Hepatocyte (in vitro differentiated cells): Measurements from ENCODE around the gene HYI. TPM values are rescaled to one million over a fixed set of nuclear protein-coding genes. Genes with fewer than 3 reads are reported as not detected.

Source experiments
- DNase-seq: peaks from one replicate; pipeline ENCODE4 v3.0.0-alpha.2; 2016; ENCODE audit warnings: low spot score
- H2AFZ ChIP-seq: fragments of 200-600 bp; sonication (generic); 2 replicates; pipeline ENCODE4 v1.6.0; 2016; ENCODE audit warnings: antibody characterized with exemption, mild to moderate bottlenecking
- H3K27ac ChIP-seq: fragments of 200-600 bp; sonication (generic); 2 replicates; pipeline ENCODE4 v1.5.1; 2016; ENCODE audit warnings: mild to moderate bottlenecking
- H3K27me3 ChIP-seq: fragments of 200-600 bp; sonication (generic); 2 replicates; pipeline ENCODE4 v1.6.1; 2016
- H3K36me3 ChIP-seq: fragments of 200-600 bp; sonication (generic); replicated peaks from 2 replicates; pipeline ENCODE4 v1.5.1; 2016; ENCODE audit warnings: low read depth; ENCODE audit not compliant: insufficient read depth
- H3K4me1 ChIP-seq: fragments of 200-600 bp; sonication (generic); 2 replicates; pipeline ENCODE4 v1.5.1; 2016; ENCODE audit warnings: mild to moderate bottlenecking, moderate library complexity; ENCODE audit not compliant: insufficient read depth
- H3K4me2 ChIP-seq: fragments of 200-600 bp; sonication (generic); 2 replicates; pipeline ENCODE4 v1.6.0; 2016
- H3K4me3 ChIP-seq: fragments of 200-600 bp; sonication (generic); 2 replicates; pipeline ENCODE4 v1.5.1; 2016; ENCODE audit warnings: mild to moderate bottlenecking
- H3K79me2 ChIP-seq: fragments of 200-600 bp; sonication (generic); 2 replicates; pipeline ENCODE4 v1.6.0; 2017; ENCODE audit warnings: mild to moderate bottlenecking
- H3K9me2 ChIP-seq: fragments of 200-600 bp; sonication (generic); replicated peaks from 2 replicates; pipeline ENCODE4 v1.6.0; 2017; ENCODE audit warnings: mild to moderate bottlenecking; ENCODE audit not compliant: insufficient read depth
- H3K9me3 ChIP-seq: fragments of 200-600 bp; sonication (generic); 2 replicates; pipeline ENCODE4 v1.5.1; 2016; ENCODE audit warnings: low read depth, mild to moderate bottlenecking
- H4K20me1 ChIP-seq: fragments of 200-600 bp; sonication (generic); 2 replicates; pipeline ENCODE4 v1.6.0; 2016; ENCODE audit warnings: mild to moderate bottlenecking; ENCODE audit not compliant: insufficient read depth, poor library complexity, severe bottlenecking
- EZH2 ChIP-seq: fragments of 200-600 bp; sonication (generic); IDR thresholded peaks from 2 replicates; pipeline ENCODE4 v1.6.1; 2016; ENCODE audit warnings: antibody characterized with exemption, mild to moderate bottlenecking, borderline replicate concordance
- EZH2phosphoT487 ChIP-seq: fragments of 200-600 bp; sonication (generic); IDR thresholded peaks from one replicate; pipeline ENCODE4 v1.6.1; 2018; ENCODE audit warnings: antibody characterized with exemption, mild to moderate bottlenecking, low read depth, moderate library complexity; ENCODE audit not compliant: unreplicated experiment, severe bottlenecking
- WGBS: methylation state at CpG from one replicate; pipeline ENCODE4 v1.1.6; 2016; ENCODE audit warnings: low lambda C conversion rate; ENCODE audit errors: missing lambda C conversion rate; 5-methylcytosine and 5-hydroxymethylcytosine counted together
- polyA plus RNA-seq: library from polyadenylated mRNA; unstranded; fragments of >200 nt; fragmentation: Nextera tagmentation; extraction: Ambion mirVana; gene quantifications from 2 replicates; pipeline ENCODE4 v1.2.1, GENCODE V29; 2016
- total RNA-seq: library from RNA; depleted of rRNA; stranded (reverse); fragments of >200 nt; gene quantifications from 2 replicates; pipeline ENCODE4 v1.2.3, GENCODE V29; 2014
- TF ChIP-seq, protein P1 (sequence below): fragments of 200-600 bp; sonication (generic); IDR thresholded peaks from 2 replicates; pipeline ENCODE4 v1.5.1; 2016; ENCODE audit warnings: antibody characterized with exemption, mild to moderate bottlenecking; ENCODE audit not compliant: poor library complexity

The HYI gene
- total and polyA plus RNA-seq, 2 experiments from 2014 or later, result 30.7 to 37.5 TPM

- Histone ChIP-seq H3K36me3 (no peaks in the 10 kb centered on the region), H4K20me1 (no peaks in the 10 kb centered on the region), H3K79me2 (no peaks in the 10 kb centered on the region), H3K4me3 (no peak overlapping the region), H3K27ac (no peak overlapping the region), H3K9me2 (no peaks in the 10 kb centered on the region), H2AFZ (no peak overlapping the region), H3K4me2 (no peak overlapping the region), H3K27me3 (no peaks in the 10 kb centered on the region), H3K9me3 (no peaks in the 10 kb centered on the region), H3K4me1 (no peaks in the 10 kb centered on the region)
- DNase-seq, result no peak
- TF ChIP-seq, protein P1, sequence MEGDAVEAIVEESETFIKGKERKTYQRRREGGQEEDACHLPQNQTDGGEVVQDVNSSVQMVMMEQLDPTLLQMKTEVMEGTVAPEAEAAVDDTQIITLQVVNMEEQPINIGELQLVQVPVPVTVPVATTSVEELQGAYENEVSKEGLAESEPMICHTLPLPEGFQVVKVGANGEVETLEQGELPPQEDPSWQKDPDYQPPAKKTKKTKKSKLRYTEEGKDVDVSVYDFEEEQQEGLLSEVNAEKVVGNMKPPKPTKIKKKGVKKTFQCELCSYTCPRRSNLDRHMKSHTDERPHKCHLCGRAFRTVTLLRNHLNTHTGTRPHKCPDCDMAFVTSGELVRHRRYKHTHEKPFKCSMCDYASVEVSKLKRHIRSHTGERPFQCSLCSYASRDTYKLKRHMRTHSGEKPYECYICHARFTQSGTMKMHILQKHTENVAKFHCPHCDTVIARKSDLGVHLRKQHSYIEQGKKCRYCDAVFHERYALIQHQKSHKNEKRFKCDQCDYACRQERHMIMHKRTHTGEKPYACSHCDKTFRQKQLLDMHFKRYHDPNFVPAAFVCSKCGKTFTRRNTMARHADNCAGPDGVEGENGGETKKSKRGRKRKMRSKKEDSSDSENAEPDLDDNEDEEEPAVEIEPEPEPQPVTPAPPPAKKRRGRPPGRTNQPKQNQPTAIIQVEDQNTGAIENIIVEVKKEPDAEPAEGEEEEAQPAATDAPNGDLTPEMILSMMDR, result no peak
- TF ChIP-seq EZH2 (no peak), EZH2phosphoT487 (no peak)
- 95% methylated on average over 10 of the region's 10 CpGs for WGBS
These were observed 32.9 kb downstream of the HYI start for GRCh38 chr1:43420874-43421273.

DNA sequence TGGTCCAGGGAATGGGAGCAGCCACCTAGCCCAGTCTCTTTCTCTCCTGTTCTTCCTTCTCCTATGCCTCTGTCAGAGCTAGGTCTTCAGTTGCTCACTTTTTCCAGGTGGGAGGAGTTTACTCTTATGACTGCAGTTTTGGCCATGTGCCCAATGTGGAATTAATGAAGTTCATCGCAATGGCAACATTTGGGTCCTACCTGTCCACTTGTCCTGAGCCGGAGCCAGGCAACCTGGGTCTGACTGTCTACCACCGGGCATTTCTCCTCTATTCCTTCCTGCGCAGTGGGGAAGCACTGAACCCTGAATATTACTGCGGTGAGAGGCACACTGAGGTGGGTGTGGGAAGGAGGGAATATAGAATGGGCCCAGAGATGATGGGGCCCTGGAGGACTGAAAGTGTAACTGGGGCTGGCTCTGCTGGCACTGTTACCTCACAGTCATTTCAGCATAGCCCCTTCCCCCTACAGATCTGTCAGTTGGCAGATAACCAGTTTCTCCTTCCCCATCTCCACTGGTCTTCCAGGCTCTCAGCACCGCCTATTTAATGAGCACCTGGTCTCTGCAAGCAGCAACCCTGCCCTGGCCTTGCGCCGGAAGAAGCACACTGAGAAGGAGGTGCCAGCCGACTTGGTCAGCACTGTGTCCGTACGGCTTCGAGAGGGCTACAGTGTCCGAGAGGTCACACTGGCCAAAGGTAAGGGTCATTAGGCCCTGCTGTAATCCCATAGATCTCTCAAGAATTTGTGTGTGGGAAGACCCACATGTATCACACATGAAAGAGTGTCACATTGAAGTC lies 33.9 kb downstream of the HYI start:
- Histone ChIP-seq H3K79me2 (no peaks in the 10 kb centered on the region), H3K36me3 (no peaks in the 10 kb centered on the region), H3K4me3 (no peak overlapping the region), H4K20me1 (no peaks in the 10 kb centered on the region), H3K9me3 (no peaks in the 10 kb centered on the region), H2AFZ (no peak overlapping the region), H3K27me3 (no peaks in the 10 kb centered on the region), H3K9me2 (no peaks in the 10 kb centered on the region), H3K27ac (no peak overlapping the region), H3K4me2 (no peak overlapping the region), H3K4me1 (no peaks in the 10 kb centered on the region)
- no peak for DNase-seq
- WGBS, result 98% methylated on average over 13 of the region's 13 CpGs
- TF ChIP-seq EZH2phosphoT487 (no peak), EZH2 (no peak)
- TF ChIP-seq, protein P1, result no peak

DNA sequence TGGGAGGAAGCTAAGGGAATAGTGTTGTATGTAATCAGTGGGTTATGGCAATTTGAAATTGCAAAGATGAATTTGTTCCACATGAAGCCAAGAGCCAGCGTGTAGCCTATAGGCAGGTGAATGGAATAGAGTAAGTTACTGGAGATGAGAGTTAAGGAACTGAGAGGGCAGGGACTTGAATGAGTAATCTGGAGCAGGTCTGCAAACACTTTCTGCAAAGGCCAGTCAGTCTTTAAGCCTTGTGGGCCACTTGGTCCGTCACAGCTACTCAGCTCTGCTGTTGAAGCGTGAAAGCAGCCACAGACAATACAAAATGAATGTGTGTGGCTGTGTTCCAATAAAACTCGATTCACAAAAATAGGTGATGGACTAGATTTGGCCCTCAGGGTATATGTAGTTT lies 34.9 kb downstream of the HYI start:
- Histone ChIP-seq H3K4me2 (no peak overlapping the region), H3K36me3 (no peaks in the 10 kb centered on the region), H3K4me3 (no peak overlapping the region), H3K79me2 (no peaks in the 10 kb centered on the region), H4K20me1 (no peaks in the 10 kb centered on the region), H3K9me2 (no peaks in the 10 kb centered on the region), H3K27me3 (no peaks in the 10 kb centered on the region), H3K9me3 (no peaks in the 10 kb centered on the region), H3K27ac (no peak overlapping the region), H3K4me1 (no peaks in the 10 kb centered on the region), H2AFZ (no peak overlapping the region)
- TF ChIP-seq, protein P1, result no peak
- no peak for TF ChIP-seq EZH2phosphoT487
- TF ChIP-seq EZH2, result no peak
- WGBS, result 92% methylated on average over 4 of the region's 4 CpGs
- no peak for DNase-seq
